DLD1 (cell line): ENCODE results near the gene HCRTR1.

Experiments used
- in situ Hi-C: cut with HindIII; loops from 2 replicates; pipeline ENCODE4 v1.10.0; 2017; ENCODE audit warnings: low sequenced_read_pairs

Gene HCRTR1

GRCh38 chr1:31648190-31648589 lies 30.7 kb downstream of the HCRTR1 start:
- in situ Hi-C loops: no loop called here

GRCh38 chr1:31648641-31649357 lies 31.3 kb downstream of the HCRTR1 start:
- in situ Hi-C loops: no loop called here

- in situ Hi-C loops: loop anchor here (10.0 kb wide), 1 partner anchor 64 kb away; no protein-coding TSS in a partner anchor
Measured at GRCh38 chr1:31650161-31651088, 32.9 kb downstream of the HCRTR1 start.

- in situ Hi-C loops: loop anchor here (10.0 kb wide), 1 partner anchor 64 kb away; no protein-coding TSS in a partner anchor
Measured at GRCh38 chr1:31651089-31651420, 33.6 kb downstream of the HCRTR1 start.

GRCh38 chr1:31651766-31652165 lies 34.3 kb downstream of the HCRTR1 start:
- in situ Hi-C loops: loop anchor here (10.0 kb wide), 1 partner anchor 63 kb away; no protein-coding TSS in a partner anchor

- in situ Hi-C loops: loop anchor here (10.0 kb wide), 1 partner anchor 62 kb away; no protein-coding TSS in a partner anchor
Measured at GRCh38 chr1:31652891-31653499, 35.5 kb downstream of the HCRTR1 start.

- in situ Hi-C loops: loop anchor here (10.0 kb wide), 1 partner anchor 61 kb away; no protein-coding TSS in a partner anchor
Measured at GRCh38 chr1:31653717-31654473, 36.4 kb downstream of the HCRTR1 start.

GRCh38 chr1:31654474-31654776 lies 36.9 kb downstream of the HCRTR1 start:
- in situ Hi-C loops: loop anchor here (10.0 kb wide), 1 partner anchor 60 kb away; no protein-coding TSS in a partner anchor

- in situ Hi-C loops: loop anchor here (10.0 kb wide), 1 partner anchor 60 kb away; no protein-coding TSS in a partner anchor
Measured at GRCh38 chr1:31655104-31655503, 37.6 kb downstream of the HCRTR1 start.

- in situ Hi-C loops: loop anchor here (10.0 kb wide), 1 partner anchor 59 kb away; no protein-coding TSS in a partner anchor
Measured at GRCh38 chr1:31655756-31656155, 38.3 kb downstream of the HCRTR1 start.

- in situ Hi-C loops: loop anchor here (10.0 kb wide), 1 partner anchor 58 kb away; no protein-coding TSS in a partner anchor
Measured at GRCh38 chr1:31657020-31657804, 39.7 kb downstream of the HCRTR1 start.

GRCh38 chr1:31657972-31658510 lies 40.6 kb downstream of the HCRTR1 start:
- in situ Hi-C loops: loop anchor here (10.0 kb wide), 1 partner anchor 57 kb away; no protein-coding TSS in a partner anchor

- in situ Hi-C loops: loop anchor here (10.0 kb wide), 1 partner anchor 56 kb away; no protein-coding TSS in a partner anchor
Measured at GRCh38 chr1:31658721-31659120, 41.2 kb downstream of the HCRTR1 start.

GRCh38 chr1:31659889-31660288 lies 42.4 kb downstream of the HCRTR1 start:
- in situ Hi-C loops: loop anchor here (10.0 kb wide), 1 partner anchor 55 kb away; no protein-coding TSS in a partner anchor

- in situ Hi-C loops: no loop called here
Measured at GRCh38 chr1:31660871-31661455, 43.5 kb downstream of the HCRTR1 start.

GRCh38 chr1:31661856-31662255 lies 44.4 kb downstream of the HCRTR1 start:
- in situ Hi-C loops: no loop called here

GRCh38 chr1:31662463-31662862 lies 45.0 kb downstream of the HCRTR1 start:
- in situ Hi-C loops: no loop called here

- in situ Hi-C loops: no loop called here
Measured at GRCh38 chr1:31663622-31664452, 46.3 kb downstream of the HCRTR1 start.
